Left ventricle myocardium inferior (tissue), 1 donor: ENCODE data around the gene MICOS13. TPM values are rescaled to one million over a fixed set of nuclear protein-coding genes. Genes with fewer than 3 reads are reported as not detected.
"Not testable (repeated sequence)": the region's sequence is repeated elsewhere in the genome, so short reads cannot be mapped to it uniquely, and the experiment has no call there.

Experiments
- DNase-seq: peaks from one replicate; pipeline ENCODE4 v3.0.0-alpha.2; 2020
- H3K27ac ChIP-seq: fragments of 200-600 bp; replicated peaks from 2 replicates; pipeline ENCODE4 v1.8.0; 2021
- H3K27me3 ChIP-seq: fragments of 200-600 bp; 2 replicates; pipeline ENCODE4 v1.8.0; 2021; ENCODE audit warnings: low read depth
- H3K36me3 ChIP-seq: fragments of 200-600 bp; 2 replicates; pipeline ENCODE4 v1.8.0; 2021
- H3K4me1 ChIP-seq: fragments of 200-600 bp; 2 replicates; pipeline ENCODE4 v1.8.0; 2021
- H3K4me3 ChIP-seq: fragments of 200-600 bp; 2 replicates; pipeline ENCODE4 v1.8.0; 2021; ENCODE audit warnings: mild to moderate bottlenecking, moderate library complexity
- H3K9me3 ChIP-seq: fragments of 200-600 bp; replicated peaks from 2 replicates; pipeline ENCODE4 v1.8.0; 2021
- intact Hi-C: fragments of 100-400 bp; cut with micrococcal nuclease; formaldehyde crosslinking; loops from one replicate; pipeline ENCODE4 v1.11.0; 2022
- total RNA-seq: library from RNA; stranded (reverse); fragmentation: NEBNext Ultra II Directional; extraction: Animal tissue kit (Norgen Biotek cat#: 25700); gene quantifications from one replicate; pipeline ENCODE4 v1.2.1, GENCODE V29; 2021
- TF ChIP-seq, protein P1 (sequence below): fragments of 200-600 bp; IDR thresholded peaks from 2 replicates; pipeline ENCODE4 v1.8.0; 2021; ENCODE audit warnings: antibody characterized with exemption, mild to moderate bottlenecking, borderline replicate concordance
- donor health status: DM: no; HTN: yes; CAD: no; lungs with severe emphysema.

Gene MICOS13
- total RNA-seq, 1 donor from 2014 or later = 155 TPM

DNA sequence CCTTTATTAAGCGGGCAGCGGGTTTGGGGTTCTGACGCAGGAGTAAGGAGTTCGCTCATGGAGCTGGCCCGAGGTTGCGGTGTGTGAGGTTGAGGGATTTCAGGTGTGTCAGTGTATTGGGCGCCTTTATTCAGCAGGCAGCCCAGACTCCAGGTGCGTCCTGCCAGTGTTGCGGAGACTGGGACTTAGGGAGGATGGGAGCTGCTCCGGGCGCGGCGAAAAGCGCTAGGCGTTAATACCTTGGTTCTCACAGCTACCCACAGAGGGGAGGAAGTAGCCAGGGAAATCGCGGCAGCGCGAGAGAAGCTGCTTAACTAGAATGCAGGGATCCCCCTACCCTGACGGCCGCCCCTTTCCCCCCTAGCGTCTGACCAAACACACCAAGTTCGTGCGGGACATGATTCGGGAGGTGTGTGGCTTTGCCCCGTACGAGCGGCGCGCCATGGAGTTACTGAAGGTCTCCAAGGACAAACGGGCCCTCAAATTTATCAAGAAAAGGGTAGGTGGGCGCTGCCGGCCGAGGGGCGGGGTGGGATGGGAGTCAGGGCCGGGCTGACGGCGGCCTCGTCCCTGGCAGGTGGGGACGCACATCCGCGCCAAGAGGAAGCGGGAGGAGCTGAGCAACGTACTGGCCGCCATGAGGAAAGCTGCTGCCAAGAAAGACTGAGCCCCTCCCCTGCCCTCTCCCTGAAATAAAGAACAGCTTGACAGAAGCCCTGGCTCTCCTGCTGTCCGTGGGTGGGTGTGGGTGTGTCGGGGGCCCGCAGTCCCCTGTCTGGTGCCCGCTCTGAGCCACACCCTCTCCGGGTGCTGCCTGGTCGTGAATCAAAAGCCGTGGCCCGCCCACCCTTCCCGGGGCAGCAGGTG is 10.9 kb upstream of the MICOS13 start:
- Histone ChIP-seq H3K4me3 (peak overlapping the region; percentile 96), H3K27me3 (no peaks in the 10 kb centered on the region), H3K27ac (peak overlapping the region; percentile 94), H3K36me3 (peaks cover 48% of the 10 kb centered on the region), H3K9me3 (no peaks in the 10 kb centered on the region), H3K4me1 (peaks cover 51% of the 10 kb centered on the region)
- intact Hi-C loops = no loop called here
- TF ChIP-seq, protein P1, sequence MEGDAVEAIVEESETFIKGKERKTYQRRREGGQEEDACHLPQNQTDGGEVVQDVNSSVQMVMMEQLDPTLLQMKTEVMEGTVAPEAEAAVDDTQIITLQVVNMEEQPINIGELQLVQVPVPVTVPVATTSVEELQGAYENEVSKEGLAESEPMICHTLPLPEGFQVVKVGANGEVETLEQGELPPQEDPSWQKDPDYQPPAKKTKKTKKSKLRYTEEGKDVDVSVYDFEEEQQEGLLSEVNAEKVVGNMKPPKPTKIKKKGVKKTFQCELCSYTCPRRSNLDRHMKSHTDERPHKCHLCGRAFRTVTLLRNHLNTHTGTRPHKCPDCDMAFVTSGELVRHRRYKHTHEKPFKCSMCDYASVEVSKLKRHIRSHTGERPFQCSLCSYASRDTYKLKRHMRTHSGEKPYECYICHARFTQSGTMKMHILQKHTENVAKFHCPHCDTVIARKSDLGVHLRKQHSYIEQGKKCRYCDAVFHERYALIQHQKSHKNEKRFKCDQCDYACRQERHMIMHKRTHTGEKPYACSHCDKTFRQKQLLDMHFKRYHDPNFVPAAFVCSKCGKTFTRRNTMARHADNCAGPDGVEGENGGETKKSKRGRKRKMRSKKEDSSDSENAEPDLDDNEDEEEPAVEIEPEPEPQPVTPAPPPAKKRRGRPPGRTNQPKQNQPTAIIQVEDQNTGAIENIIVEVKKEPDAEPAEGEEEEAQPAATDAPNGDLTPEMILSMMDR = no peak
- DNase-seq = peak; percentile 81

DNA sequence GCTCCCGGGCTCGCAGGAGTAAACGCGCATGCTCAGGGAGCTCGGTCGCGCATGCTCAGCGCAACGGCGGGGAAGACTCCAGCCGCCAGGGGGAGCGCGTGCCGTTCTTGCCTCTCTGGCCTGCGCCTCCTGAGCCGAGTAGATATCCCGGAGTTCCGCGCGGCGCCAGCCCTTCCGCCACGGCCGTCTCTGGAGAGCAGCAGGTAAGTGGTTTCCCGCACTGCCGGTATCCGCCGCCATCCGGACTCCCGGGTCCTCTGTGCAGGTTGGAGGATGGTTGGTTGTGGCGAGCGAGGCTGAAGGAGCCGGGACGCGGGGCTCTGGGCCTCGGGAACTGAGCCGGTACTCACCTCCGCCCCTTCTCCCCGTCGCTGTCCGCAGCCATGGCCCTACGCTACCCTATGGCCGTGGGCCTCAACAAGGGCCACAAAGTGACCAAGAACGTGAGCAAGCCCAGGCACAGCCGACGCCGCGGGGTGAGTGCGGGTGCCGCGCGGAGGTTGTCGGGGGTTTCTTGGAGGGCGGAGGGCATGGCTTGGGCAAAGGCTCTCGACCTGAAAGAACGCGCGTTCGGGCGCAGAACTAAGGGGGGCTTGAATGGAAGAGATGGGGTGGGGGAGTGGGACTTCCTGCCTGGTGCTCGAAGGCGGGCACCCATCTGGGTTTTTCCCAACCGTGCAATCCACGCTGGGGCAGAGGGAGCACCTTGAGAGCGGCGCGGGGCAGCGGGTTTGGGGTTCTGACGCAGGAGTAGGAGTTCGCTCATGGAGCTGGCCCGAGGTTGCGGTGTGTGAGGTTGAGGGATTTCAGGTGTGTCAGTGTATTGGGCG is 10.0 kb upstream of the MICOS13 start, which contains the start of gene RPL36:
TSS of gene RPL36 (plus strand) at position 171 of the 830 bp plus-strand sequence. CDS start at position 384, 213 bp downstream.
- Histone ChIP-seq H3K4me3 (peak within 1 kb of the TSS; percentile 96), H3K27ac (peak within 1 kb of the TSS; percentile 94), H3K9me3 (no peaks in the 10 kb centered on the region), H3K27me3 (no peaks in the 10 kb centered on the region), H3K4me1 (peaks cover 53% of the 10 kb centered on the region), H3K36me3 (peaks cover 39% of the 10 kb centered on the region)
- DNase-seq = peak; percentile 98
- intact Hi-C loops = no loop called here
- TF ChIP-seq, protein P1 = peak; percentile 96

DNA sequence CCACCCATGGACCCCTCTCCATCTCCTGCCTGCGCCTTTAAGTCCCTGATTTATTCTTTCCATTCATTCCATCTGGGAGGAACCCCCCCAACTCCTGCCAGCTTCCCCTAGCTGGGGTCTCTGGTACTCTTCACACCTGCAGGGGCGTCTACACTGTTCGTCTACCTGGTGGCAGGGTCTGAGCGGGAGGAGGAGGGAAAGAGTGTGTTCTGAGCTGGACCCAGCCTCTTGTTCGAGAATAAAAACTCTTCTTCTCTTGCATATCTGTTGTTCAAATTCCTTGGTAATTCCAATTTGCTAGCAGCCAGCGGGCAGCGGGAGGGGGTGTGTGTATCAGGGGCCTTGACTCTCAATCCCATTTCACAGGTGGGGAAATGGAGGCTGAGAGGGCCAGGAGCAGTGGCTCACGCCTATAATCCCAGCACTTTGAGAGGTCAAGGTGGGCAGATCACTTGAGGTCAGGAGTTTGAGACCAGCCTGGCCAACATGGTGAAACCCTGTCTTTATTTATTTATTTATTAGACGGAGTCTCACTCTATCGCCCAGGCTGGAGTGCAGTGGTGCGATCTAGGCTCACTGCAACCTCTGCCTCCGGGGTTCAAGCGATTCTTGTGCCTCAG is 8.1 kb upstream of the MICOS13 start:
- H3K9me3 ChIP-seq, intact Hi-C loops, H3K27ac ChIP-seq, DNase-seq, H3K4me3 ChIP-seq, H3K27me3 ChIP-seq: not testable (repeated sequence)
- H3K4me1 ChIP-seq = peaks cover 53% of the 10 kb centered on the region
- peaks cover 20% of the 10 kb centered on the region for H3K36me3 ChIP-seq

DNA sequence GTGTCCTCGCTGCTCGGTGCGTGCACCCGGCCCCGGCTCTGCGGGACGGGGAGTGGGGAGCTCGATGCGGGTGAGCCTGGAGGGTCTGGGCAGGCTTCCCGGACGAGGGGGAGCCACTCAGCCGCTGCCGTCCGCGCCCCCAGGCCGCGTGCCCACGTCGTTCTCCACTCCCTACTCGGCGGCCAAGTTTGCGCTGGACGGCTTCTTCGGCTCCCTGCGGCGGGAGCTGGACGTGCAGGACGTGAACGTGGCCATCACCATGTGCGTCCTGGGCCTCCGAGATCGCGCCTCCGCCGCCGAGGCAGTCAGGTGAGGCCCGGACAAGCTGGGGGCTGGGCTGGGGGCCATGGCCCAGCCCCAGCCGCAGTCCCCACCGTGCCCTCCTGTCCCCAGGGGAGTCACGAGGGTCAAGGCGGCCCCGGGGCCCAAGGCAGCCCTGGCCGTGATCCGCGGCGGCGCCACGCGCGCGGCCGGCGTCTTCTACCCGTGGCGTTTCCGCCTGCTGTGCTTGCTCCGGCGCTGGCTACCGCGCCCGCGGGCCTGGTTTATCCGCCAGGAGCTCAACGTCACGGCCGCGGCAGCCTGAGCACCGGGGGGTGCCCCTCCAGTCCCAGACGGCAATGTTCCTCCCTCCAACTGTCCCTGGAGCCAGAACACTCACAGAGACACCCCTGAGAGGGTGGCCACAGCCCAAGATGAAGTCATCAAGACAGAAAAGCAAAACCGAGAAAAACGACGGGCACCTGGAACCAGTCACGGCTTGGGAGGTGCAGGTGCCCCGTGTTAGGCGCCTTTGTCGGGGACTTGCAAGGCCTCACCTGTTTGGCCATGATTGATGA is 7.3 kb upstream of the MICOS13 start:
- intact Hi-C loops = no loop called here
- H3K27ac ChIP-seq = peak overlapping the region; percentile 89
- no peak for DNase-seq

More for the DNA sequence above, 7.3 kb upstream of the MICOS13 start:
- TF ChIP-seq, protein P1 = peak; percentile 25
- Histone ChIP-seq H3K4me1 (peaks cover 45% of the 10 kb centered on the region), H3K4me3 (peak overlapping the region; percentile 77), H3K36me3 (peaks cover 12% of the 10 kb centered on the region), H3K9me3 (no peaks in the 10 kb centered on the region), H3K27me3 (no peaks in the 10 kb centered on the region)
